HFF-Myc (cell line): ENCODE results near the gene HOPX.

Experiments
- DNase-seq: peaks from one replicate; pipeline ENCODE4 v3.0.0-alpha.2; 2011; ENCODE audit warnings: low read depth; ENCODE audit errors: extremely low read depth
- H3K4me3 ChIP-seq: replicated peaks from 2 replicates; pipeline ENCODE4 v1.5.1; 2011; ENCODE audit warnings: low read depth, mild to moderate bottlenecking, control low read depth, low read length
- CTCF ChIP-seq: IDR thresholded peaks from 2 replicates; pipeline ENCODE4 v1.5.1; 2012; ENCODE audit warnings: mild to moderate bottlenecking, low read depth, low read length, control low read depth; ENCODE audit errors: missing control alignments

The HOPX gene

DNA sequence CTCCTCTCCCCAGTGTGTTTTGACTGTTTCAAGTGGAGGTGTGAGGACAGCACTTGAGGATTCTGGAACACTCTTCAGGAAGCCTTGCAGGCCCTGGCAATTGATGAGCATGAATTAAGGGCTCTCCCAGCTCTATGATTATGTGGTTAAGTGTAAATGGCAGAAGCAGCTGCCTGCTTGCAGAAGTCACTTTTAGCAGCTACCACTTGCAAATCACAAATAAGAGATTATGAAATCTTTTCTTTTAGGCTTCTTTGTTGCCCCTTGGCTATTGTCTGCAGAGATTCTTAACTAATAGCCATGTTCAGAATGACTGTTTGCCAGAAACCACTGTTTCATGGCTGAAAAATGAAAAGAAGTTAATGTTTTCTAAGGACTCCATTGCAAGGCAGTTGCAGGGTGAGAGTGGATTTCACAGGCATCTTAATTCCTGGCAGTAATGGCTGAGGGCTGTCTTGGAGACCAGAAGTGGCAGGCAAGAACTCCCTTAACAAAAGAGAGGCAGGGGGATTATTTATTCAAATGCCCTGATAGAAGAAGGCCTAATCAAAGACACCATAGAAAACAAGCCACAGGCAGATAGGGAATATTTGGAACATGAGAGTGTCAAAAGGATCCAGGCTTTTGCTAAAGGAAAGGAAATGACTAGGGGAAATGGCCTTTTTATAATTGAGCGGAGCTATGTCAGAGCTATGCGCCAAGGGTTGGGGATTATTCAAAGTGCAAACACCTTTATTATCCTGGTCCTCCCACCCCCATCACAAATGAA lies 8.3 kb upstream of the HOPX start:
- H3K4me3 ChIP-seq = no peak overlapping the region
- DNase-seq = no peak
- TF ChIP-seq CTCF = no peak

DNA sequence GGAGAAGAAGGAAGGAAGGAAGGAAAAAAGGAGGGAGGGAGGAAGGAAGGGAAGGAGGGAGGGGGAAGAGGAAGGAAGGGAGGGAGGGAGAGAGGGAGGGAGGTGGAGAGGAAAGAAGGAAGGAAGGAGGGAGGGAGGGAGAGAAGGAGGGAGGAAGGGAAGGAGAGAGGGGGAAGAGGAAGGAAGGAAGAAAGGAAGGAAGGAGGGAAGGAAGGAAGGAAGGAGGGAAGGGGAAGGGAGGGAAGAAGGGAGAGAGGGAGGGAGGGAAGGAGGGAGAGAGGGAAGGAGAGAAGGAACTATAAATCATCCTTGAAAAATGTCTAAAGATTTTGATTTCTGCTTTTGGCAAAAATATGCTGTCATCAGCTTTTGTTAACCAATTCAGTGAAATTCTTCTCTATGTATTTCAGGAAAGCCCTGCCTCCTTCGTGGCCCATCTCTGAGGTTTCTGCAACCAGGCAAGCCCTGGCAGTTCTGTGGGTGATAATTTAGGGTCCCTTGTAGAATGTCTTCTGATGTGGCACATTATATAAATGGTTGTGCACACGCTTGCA lies 7.1 kb upstream of the HOPX start:
- TF ChIP-seq CTCF = no peak
- H3K4me3 ChIP-seq = no peak overlapping the region
- DNase-seq = no peak

DNA sequence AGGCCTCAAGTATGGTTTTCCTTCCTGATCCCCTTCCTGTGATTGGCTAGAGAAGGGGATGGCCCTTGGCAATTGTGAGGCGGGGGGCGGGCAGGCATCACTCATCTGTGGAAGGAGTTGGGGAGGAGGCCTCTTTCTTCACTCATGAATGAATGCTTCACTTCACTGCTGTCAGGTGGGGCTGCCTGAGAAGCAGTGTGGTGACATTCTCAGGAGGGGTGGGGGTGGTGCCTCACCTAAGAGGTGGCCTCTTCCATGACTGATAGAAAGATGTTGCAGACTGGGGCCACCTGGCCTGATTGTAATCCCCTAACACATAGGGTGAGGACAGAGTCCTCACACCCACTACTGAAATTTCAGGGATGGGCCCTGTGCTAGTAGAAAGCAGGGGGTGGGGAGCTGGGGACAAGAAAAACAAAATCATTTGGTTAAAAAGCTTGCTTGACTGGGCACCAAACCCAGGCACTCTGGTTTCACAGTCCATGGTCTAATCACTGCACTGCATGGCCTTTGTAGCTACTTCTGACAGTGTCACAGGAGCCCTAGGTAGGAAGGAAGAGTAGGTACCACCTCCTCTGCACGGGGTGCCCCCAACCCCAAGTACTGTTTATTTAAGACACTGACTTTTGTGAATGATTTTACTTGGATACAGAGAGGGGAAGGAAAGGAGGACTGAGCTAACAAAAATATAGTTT lies 5.6 kb upstream of the HOPX start:
- DNase-seq = no peak
- no peak for TF ChIP-seq CTCF

DNA sequence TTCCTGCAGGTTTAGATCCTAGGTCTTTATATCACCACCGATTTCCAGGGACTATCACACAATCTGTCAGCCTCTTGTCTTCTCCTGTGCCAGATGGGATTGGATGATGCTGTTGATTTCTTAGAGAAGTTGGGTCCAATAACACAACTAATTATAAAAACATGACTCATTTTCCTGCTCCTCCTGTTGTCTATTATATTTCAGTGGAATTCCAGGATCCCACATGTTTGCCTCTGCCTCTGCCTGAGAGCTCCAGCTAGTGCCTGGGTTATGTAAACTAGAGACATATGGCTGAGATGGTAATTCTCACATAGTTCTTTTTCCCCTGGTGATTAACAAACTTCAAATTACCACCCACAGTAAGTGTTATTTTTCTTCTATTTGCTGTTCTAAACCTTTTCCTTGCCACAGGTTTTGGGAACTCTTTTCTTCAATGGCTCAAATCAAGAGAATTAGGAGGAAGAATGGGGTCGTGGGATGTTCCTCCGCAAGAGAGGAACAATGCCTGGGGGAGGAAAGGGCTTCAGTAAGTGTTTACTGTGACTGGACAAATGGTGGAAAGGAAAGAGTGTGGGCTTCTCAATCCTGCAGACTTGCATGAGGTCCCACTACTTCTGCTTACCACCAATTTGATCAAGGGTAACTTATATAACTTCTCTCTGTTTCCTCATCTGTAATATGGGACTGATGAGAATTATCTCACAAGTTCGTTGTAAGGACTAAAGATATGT lies 3.4 kb upstream of the HOPX start:
- TF ChIP-seq CTCF = no peak
- no peak overlapping the region for H3K4me3 ChIP-seq
- DNase-seq = peak; percentile 65

More for the DNA sequence above, 5.6 kb upstream of the HOPX start:
- no peak overlapping the region for H3K4me3 ChIP-seq

DNA sequence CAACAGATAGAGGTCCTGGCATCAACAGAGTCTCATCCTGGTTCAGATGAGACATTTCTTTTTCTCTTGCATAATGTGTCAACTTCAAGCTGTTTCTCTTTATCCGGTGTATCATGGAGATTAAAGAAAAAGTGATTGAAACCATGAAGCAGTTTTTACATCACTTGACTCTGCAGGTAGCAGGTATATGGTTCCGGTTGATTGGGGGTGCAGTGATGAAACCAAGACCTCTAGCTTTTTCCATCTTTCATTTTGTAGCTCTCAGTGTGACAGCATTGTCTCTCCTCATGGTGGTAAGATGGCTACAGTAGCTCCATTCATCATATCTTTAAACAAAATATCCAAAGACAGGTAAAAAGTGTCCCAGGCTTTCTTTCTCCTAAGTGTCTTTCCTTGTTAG lies 2.4 kb upstream of the HOPX start:
- no peak for DNase-seq
- H3K4me3 ChIP-seq = no peak overlapping the region
- no peak for TF ChIP-seq CTCF

DNA sequence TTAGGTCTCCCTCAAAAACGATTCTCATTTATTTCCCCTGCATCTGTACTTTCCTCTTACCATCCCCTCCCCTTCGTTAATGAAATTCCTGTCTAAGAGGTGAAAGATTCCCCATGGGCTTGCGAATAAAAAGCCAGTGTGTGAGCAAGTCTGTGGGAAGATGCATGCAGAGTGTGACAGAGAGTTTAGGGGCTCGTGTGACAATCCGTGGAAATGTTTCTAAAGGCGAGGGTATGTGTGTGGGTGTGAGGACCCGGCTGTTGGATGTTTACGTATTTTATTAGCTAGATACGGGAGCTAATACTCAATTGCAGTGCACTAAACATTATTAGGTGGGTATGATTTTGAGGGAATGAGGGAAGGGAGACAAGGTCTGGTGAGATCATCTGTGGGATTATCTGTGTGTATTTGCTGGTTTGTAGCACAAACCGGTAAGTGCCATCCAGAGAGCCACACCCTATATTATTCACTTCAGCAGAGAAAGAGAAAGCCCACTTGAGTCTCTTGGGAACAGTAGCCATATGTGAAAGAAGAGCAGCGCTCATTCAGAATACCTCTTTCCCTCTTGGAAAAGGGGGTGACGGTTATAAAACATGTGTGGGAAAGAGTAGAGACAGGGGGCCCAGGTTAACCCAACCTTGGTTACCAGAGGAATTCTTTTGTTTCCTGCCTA lies 893 bp upstream of the HOPX start:
- no peak for DNase-seq
- no peak for TF ChIP-seq CTCF
- no peak overlapping the region for H3K4me3 ChIP-seq
